Activated T-cell treated with anti-CD3 and anti-CD28 coated beads, Interleukin-2, amount 50 U/mL, for 72 hours (primary cell): ENCODE results near the gene SPRR5. TPM values are rescaled to one million over a fixed set of nuclear protein-coding genes. Genes with fewer than 3 reads are reported as not detected.

Experiments used
- ATAC-seq, 2 donors: fragments of 150-1000 bp; cut with Tn5 transposase; replicated peaks in 1 of 2; 2 replicates each; pipeline ENCODE4 v1.10.0; 2021; ENCODE audit warnings: moderate library complexity in 2 of 2, mild to moderate bottlenecking in 1 of 2
- DNase-seq, 2 donors: peaks; one replicate each; pipeline ENCODE4 v3.0.0; 2021 to 2022; ENCODE audit warnings: mixed read lengths in 1 of 2
- H3K27ac Mint-ChIP-seq: one replicate; pipeline ENCODE4 v1.8.0; 2022; ENCODE audit warnings: mild to moderate bottlenecking, moderate library complexity, mixed read lengths
- H3K27me3 Mint-ChIP-seq: one replicate; pipeline ENCODE4 v1.8.0; 2022; ENCODE audit warnings: low read depth, mixed read lengths
- H3K36me3 Mint-ChIP-seq, 2 donors: one replicate each; pipeline ENCODE4 v1.8.0; 2022; ENCODE audit warnings: mixed read lengths in 2 of 2, mild to moderate bottlenecking in 1 of 2; ENCODE audit not compliant: insufficient read depth in 2 of 2
- H3K4me1 Mint-ChIP-seq: one replicate; pipeline ENCODE4 v1.8.0; 2022; ENCODE audit warnings: low read depth, mixed read lengths
- H3K4me3 Mint-ChIP-seq, 2 donors: one replicate each; pipeline ENCODE4 v1.8.0; 2022; ENCODE audit warnings: mild to moderate bottlenecking in 2 of 2, mixed read lengths in 2 of 2, moderate library complexity in 2 of 2
- H3K9me3 Mint-ChIP-seq, 2 donors: one replicate each; pipeline ENCODE4 v1.8.0; 2022; ENCODE audit warnings: mixed read lengths in 2 of 2
- total RNA-seq, 2 donors: library from RNA; stranded (reverse); gene quantifications; one replicate each; pipeline ENCODE4 v1.2.3, GENCODE V29; 2022

The SPRR5 gene
- total RNA-seq, result not detected

GRCh38 chr1:152946651-152947256 is at the start of gene SPRR5:
TSS of gene SPRR5 (plus strand) at chr1:152947206. CDS start at chr1:152948555, 1,349 bp downstream.
- Mint-ChIP-seq H3K4me1 (no peaks in the 10 kb centered on the region), H3K4me3 (no peak within 1 kb of the TSS), H3K27me3 (no peaks in the 10 kb centered on the region), H3K36me3 (no peaks in the 10 kb centered on the region), H3K27ac (no peak within 1 kb of the TSS), H3K9me3 (no peaks in the 10 kb centered on the region)
- no peak for DNase-seq
- no peak for ATAC-seq

GRCh38 chr1:152899027-152899426 is 48.0 kb upstream of the SPRR5 start:
- Mint-ChIP-seq H3K36me3 (no peaks in the 10 kb centered on the region), H3K4me3 (no peak overlapping the region), H3K27me3 (peaks cover 30% of the 10 kb centered on the region), H3K9me3 (no peaks in the 10 kb centered on the region), H3K4me1 (no peaks in the 10 kb centered on the region), H3K27ac (no peak overlapping the region)
- DNase-seq, result no peak
- no peak for ATAC-seq

DNA sequence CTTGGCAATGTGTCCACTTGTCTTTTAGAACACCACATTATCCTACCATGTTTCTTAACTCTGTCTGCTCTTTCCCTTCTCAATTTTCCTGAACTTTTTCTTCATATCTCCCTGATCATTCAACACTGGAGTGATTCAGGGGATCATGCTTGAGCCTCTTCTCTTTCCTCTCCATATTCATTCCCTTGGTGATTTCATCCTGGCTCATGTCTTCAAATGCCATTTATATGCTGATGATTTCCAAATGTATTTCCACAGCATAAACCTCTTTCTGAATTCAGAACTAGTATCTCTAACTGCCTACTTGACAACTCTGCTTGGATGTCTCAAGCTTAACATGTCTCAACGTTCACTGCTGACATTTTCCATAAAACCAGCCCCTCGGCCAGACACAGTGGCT is 47.1 kb upstream of the SPRR5 start:
- no peaks in the 10 kb centered on the region for H3K9me3 Mint-ChIP-seq
- no peaks in the 10 kb centered on the region for H3K36me3 Mint-ChIP-seq
- DNase-seq (no peak), ATAC-seq (no peak)
- H3K27ac Mint-ChIP-seq, result no peak overlapping the region
- H3K27me3 Mint-ChIP-seq, result peaks cover 30% of the 10 kb centered on the region
- H3K4me3 Mint-ChIP-seq, result no peak overlapping the region
- H3K4me1 Mint-ChIP-seq, result no peaks in the 10 kb centered on the region

- peaks cover 24% of the 10 kb centered on the region for H3K27me3 Mint-ChIP-seq
- no peaks in the 10 kb centered on the region for H3K4me1 Mint-ChIP-seq
- no peaks in the 10 kb centered on the region for H3K9me3 Mint-ChIP-seq
- no peak for DNase-seq
- no peak overlapping the region for H3K27ac Mint-ChIP-seq
- ATAC-seq, result no peak
- H3K36me3 Mint-ChIP-seq, result no peaks in the 10 kb centered on the region
- H3K4me3 Mint-ChIP-seq, result no peak overlapping the region
Measured at GRCh38 chr1:152901631-152902030, 45.4 kb upstream of the SPRR5 start.

- DNase-seq (no peak), ATAC-seq (no peak)
- H3K4me3 Mint-ChIP-seq, result no peak overlapping the region
- H3K36me3 Mint-ChIP-seq, result no peaks in the 10 kb centered on the region
- peaks cover 15% of the 10 kb centered on the region for H3K27me3 Mint-ChIP-seq
- H3K9me3 Mint-ChIP-seq, result no peaks in the 10 kb centered on the region
- no peak overlapping the region for H3K27ac Mint-ChIP-seq
- peaks cover 1% of the 10 kb centered on the region for H3K4me1 Mint-ChIP-seq
Measured at GRCh38 chr1:152902636-152903035, 44.4 kb upstream of the SPRR5 start.

GRCh38 chr1:152904688-152905440 is 42.1 kb upstream of the SPRR5 start:
- DNase-seq, result no peak
- peaks cover 0 to under 1% of the 10 kb centered on the region in 2 donors for H3K36me3 Mint-ChIP-seq
- peaks cover 18% of the 10 kb centered on the region for H3K27me3 Mint-ChIP-seq
- peaks cover 0 to 1% of the 10 kb centered on the region in 2 donors for H3K9me3 Mint-ChIP-seq
- no peak overlapping the region for H3K27ac Mint-ChIP-seq
- ATAC-seq, result no peak
- H3K4me3 Mint-ChIP-seq, result no peak overlapping the region
- peaks cover 9% of the 10 kb centered on the region for H3K4me1 Mint-ChIP-seq

DNA sequence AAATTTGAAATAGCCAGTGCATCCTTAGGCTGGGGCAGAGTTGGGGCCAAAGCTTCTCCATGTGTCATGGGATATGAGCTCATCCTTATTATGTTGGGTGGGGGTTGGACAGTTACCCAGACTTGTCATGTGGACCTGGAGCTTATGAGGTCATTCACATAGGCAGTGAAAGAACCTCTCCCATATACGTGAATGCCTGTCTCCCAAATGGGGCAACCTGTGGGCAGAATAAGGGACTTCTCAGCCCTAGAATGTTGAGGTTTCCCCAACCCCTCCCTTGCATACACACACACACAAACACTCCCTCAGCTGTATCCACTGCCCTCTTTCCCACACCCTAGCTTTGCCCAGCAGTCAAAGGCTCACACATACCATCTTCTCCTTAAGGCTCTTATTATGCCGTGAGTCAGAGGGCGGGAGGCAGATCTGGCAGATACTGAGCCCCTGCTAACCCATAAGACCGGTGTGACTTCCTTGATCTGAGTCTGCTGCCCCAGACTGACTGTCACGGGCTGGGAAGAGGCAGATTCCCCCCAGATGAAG is 40.9 kb upstream of the SPRR5 start:
- no peak overlapping the region for H3K27ac Mint-ChIP-seq
- H3K9me3 Mint-ChIP-seq, result peaks cover 0 to 3% of the 10 kb centered on the region in 2 donors
- no peak for ATAC-seq
- H3K36me3 Mint-ChIP-seq, result peaks cover 0 to 2% of the 10 kb centered on the region in 2 donors
- DNase-seq, result no peak
- peaks cover 9% of the 10 kb centered on the region for H3K4me1 Mint-ChIP-seq
- H3K4me3 Mint-ChIP-seq, result no peak overlapping the region
- H3K27me3 Mint-ChIP-seq, result peaks cover 14% of the 10 kb centered on the region

DNA sequence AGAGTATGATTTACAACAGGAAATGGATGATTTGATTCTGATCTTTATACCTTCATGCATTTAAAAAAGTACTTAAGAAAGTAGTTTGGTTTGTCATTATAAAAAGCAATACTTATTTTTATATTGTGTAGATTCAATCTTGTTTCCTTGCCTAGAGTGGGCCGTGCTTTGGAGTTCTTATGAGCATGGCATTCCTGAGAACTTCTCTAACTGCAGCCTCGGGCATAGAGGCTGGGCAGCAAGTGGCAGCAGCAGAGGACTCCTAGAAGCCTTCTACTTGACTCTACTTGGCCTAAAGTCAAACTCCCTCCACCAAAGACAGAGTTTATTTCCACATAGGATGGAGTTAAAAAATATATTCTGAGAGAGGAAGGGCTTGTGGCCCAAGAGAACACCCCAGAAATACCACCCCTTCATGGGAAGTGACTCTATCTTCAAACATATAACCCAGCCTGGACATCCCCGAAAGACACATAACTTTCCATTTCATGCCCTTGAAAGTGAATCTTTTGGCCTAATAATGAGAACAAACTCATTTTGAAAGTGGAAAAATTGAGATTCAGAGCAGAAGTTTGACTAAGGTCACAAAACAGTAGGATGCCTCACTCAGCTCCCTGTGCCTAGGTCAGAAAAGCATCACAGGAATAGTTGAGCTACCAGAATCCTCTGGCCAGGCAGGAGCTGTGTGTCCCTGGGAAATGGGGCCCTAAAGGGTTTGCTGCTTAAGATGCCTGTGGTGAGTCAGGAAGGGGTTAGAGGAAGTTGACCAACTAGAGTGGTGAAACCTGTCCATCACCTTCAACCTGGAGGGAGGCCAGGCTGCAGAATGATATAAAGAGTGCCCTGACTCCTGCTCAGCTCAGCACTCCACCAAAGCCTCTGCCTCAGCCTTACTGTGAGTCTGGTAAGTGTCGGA is 39.1 kb upstream of the SPRR5 start, which contains the start of gene IVL:
Gene IVL (plus strand): TSS at position 861 of the 916 bp plus-strand sequence. CDS start 1,252 bp downstream, outside the sequence.
- H3K4me3 Mint-ChIP-seq, result no peak within 1 kb of the TSS
- peaks cover 0 to 3% of the 10 kb centered on the region in 2 donors for H3K9me3 Mint-ChIP-seq
- no peak within 1 kb of the TSS for H3K27ac Mint-ChIP-seq
- ATAC-seq, result peak; percentile 53 to 71
- H3K36me3 Mint-ChIP-seq, result peaks cover 0 to 2% of the 10 kb centered on the region in 2 donors
- DNase-seq, result no peak
- peaks cover 9% of the 10 kb centered on the region for H3K4me1 Mint-ChIP-seq
- H3K27me3 Mint-ChIP-seq, result peaks cover 18% of the 10 kb centered on the region

DNA sequence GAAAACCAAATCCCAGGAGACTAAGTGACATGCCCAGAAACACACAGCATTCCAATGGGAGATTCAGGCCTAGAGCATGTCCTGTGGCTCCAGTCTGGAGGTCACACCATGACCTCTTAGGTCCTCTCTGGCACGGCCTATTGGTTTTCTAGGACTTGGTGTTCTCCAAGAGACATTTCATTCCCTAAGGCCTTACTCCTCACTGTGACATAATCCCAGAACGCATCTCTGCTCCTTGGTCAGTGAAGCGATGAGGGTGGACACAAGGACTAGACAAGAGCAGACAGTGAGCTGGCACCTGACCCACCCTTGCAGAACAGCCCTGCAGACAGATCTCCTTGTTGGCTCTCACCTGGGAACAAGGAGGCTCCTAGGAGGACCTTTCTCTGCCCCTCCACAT is 37.8 kb upstream of the SPRR5 start:
- H3K9me3 Mint-ChIP-seq, result peaks cover 0 to 3% of the 10 kb centered on the region in 2 donors
- peaks cover 20% of the 10 kb centered on the region for H3K27me3 Mint-ChIP-seq
- peaks cover 0 to 2% of the 10 kb centered on the region in 2 donors for H3K36me3 Mint-ChIP-seq
- ATAC-seq, result no peak
- no peak overlapping the region for H3K4me3 Mint-ChIP-seq
- H3K4me1 Mint-ChIP-seq, result peaks cover 9% of the 10 kb centered on the region
- no peak overlapping the region for H3K27ac Mint-ChIP-seq
- no peak for DNase-seq

- Mint-ChIP-seq H3K4me3 (no peak overlapping the region), H3K36me3 (peaks cover 0 to 2% of the 10 kb centered on the region in 2 donors), H3K27ac (no peak overlapping the region), H3K27me3 (peaks cover 34% of the 10 kb centered on the region), H3K9me3 (peaks cover 0 to 3% of the 10 kb centered on the region in 2 donors), H3K4me1 (peaks cover 9% of the 10 kb centered on the region)
- DNase-seq (no peak), ATAC-seq (no peak)
Measured at GRCh38 chr1:152912471-152912870, 34.5 kb upstream of the SPRR5 start.

DNA sequence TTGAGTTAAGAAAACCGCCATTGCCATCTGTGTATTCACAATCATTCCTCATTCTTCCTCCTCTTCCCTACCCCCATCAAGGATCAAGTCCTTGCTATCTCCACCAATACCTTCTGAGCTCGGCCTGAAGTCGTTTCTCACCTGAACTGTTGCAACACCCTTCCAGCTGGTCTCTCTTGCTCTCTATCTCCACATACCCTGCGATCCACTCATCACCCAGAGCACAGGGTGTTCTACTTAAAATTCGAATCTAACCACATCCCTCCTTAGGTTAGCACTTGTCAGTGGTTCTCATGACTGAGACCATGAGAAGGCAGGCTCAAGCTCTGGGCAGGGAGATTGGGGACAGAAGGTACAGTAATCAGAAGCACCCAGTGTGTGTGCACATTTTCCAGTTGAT is 34.1 kb upstream of the SPRR5 start:
- ATAC-seq (no peak), DNase-seq (no peak)
- Mint-ChIP-seq H3K36me3 (peaks cover 0 to 2% of the 10 kb centered on the region in 2 donors), H3K4me1 (peaks cover 5% of the 10 kb centered on the region), H3K4me3 (no peak overlapping the region), H3K27ac (no peak overlapping the region), H3K27me3 (peaks cover 34% of the 10 kb centered on the region), H3K9me3 (peaks cover 0 to 3% of the 10 kb centered on the region in 2 donors)

- Mint-ChIP-seq H3K9me3 (peaks cover 0 to 2% of the 10 kb centered on the region in 2 donors), H3K27ac (peak overlapping the region; percentile 52), H3K27me3 (peaks cover 30% of the 10 kb centered on the region), H3K36me3 (peaks cover 0 to 1% of the 10 kb centered on the region in 2 donors), H3K4me3 (no peak overlapping the region), H3K4me1 (no peaks in the 10 kb centered on the region)
- DNase-seq (no peak), ATAC-seq (no peak)
Measured at GRCh38 chr1:152917794-152918193, 29.2 kb upstream of the SPRR5 start.
